ENCODE results near the gene CYS1. TPM values are rescaled to one million over a fixed set of nuclear protein-coding genes. Genes with fewer than 3 reads are reported as not detected.

CYS1 gene
- polyA plus RNA-seq, 1 donor from 2014 or later, result not detected

GRCh38 chr2:10071595-10071994 is 8.6 kb downstream of the CYS1 start:
- no peaks in the 10 kb centered on the region for H4K20me1 ChIP-seq (ENCODE audit: insufficient read depth)
- no peak overlapping the region for H3K4me3 ChIP-seq (ENCODE audit: low read length)
- no peak for TF ChIP-seq TAF1 (IDR thresholded peaks at IDR 0.05; ENCODE audit: low read depth)
- no peak for TF ChIP-seq EP300 (conservative IDR thresholded peaks at IDR 0.05; ENCODE audit: poor library complexity, severe bottlenecking)
- no peaks in the 10 kb centered on the region for H3F3A ChIP-seq (ENCODE audit: insufficient read depth, low read length, poor library complexity, severe bottlenecking)
- H3K9me3 ChIP-seq (ENCODE audit: low read length), result no peaks in the 10 kb centered on the region
- H3K36me3 ChIP-seq (ENCODE audit: insufficient read depth, low read length), result no peaks in the 10 kb centered on the region
- no peak overlapping the region for H3K9ac ChIP-seq (ENCODE audit: low read length)
- no peak overlapping the region for H2AFZ ChIP-seq (ENCODE audit: low read depth, low read length)
- no peak overlapping the region for H3K27ac ChIP-seq (ENCODE audit: low read length)
- peaks cover 7% of the 10 kb centered on the region for H3K27me3 ChIP-seq (ENCODE audit: insufficient read depth, low read depth, low read length)
- H3K9me2 ChIP-seq (ENCODE audit: insufficient read depth, low read length), result no peaks in the 10 kb centered on the region
- H3K79me2 ChIP-seq (replicated peaks; ENCODE audit: insufficient read depth, low read length), result no peaks in the 10 kb centered on the region
- H3K4me2 ChIP-seq (ENCODE audit: low read length), result no peak overlapping the region

- Histone ChIP-seq H3K9ac (ENCODE audit: low read length) (no peak overlapping the region), H3K4me3 (ENCODE audit: low read length) (no peak overlapping the region), H3K4me2 (ENCODE audit: low read length) (no peak overlapping the region), H2AFZ (ENCODE audit: low read depth, low read length) (no peak overlapping the region), H3K27me3 (ENCODE audit: insufficient read depth, low read depth, low read length) (peaks cover 3% of the 10 kb centered on the region), H3F3A (ENCODE audit: insufficient read depth, low read length, poor library complexity, severe bottlenecking) (no peaks in the 10 kb centered on the region), H3K79me2 (replicated peaks; ENCODE audit: insufficient read depth, low read length) (no peaks in the 10 kb centered on the region), H3K9me3 (ENCODE audit: low read length) (no peaks in the 10 kb centered on the region), H3K36me3 (ENCODE audit: insufficient read depth, low read length) (no peaks in the 10 kb centered on the region), H3K27ac (ENCODE audit: low read length) (no peak overlapping the region), H4K20me1 (ENCODE audit: insufficient read depth) (no peaks in the 10 kb centered on the region), H3K9me2 (ENCODE audit: insufficient read depth, low read length) (no peaks in the 10 kb centered on the region)
- TF ChIP-seq POLR2AphosphoS5 (IDR thresholded peaks at IDR 0.05) (no peak), RAD21 (conservative IDR thresholded peaks at IDR 0.05) (no peak), MXI1 (conservative IDR thresholded peaks at IDR 0.05; ENCODE audit: poor library complexity, severe bottlenecking) (no peak), REST (IDR thresholded peaks at IDR 0.05; ENCODE audit: borderline replicate concordance) (no peak), EP300 (conservative IDR thresholded peaks at IDR 0.05; ENCODE audit: poor library complexity, severe bottlenecking) (no peak), TAF1 (IDR thresholded peaks at IDR 0.05; ENCODE audit: low read depth) (no peak), SMC3 (conservative IDR thresholded peaks at IDR 0.05; ENCODE audit: poor library complexity) (no peak), EZH2 (IDR thresholded peaks at IDR 0.05; ENCODE audit: borderline replicate concordance, insufficient read depth, low read length, poor library complexity, severe bottlenecking) (no peak), CTCF (IDR thresholded peaks at IDR 0.05; ENCODE audit: poor library complexity, severe bottlenecking) (no peak)
These were observed 9.0 kb downstream of the CYS1 start for GRCh38 chr2:10071176-10071575.

GRCh38 chr2:10067881-10068280 is 12.3 kb downstream of the CYS1 start:
- no peaks in the 10 kb centered on the region for H3K9me2 ChIP-seq (ENCODE audit: insufficient read depth, low read length)
- no peaks in the 10 kb centered on the region for H4K20me1 ChIP-seq (ENCODE audit: insufficient read depth)
- no peaks in the 10 kb centered on the region for H3K36me3 ChIP-seq (ENCODE audit: insufficient read depth, low read length)
- no peak overlapping the region for H3K4me3 ChIP-seq (ENCODE audit: low read length)
- no peaks in the 10 kb centered on the region for H3K79me2 ChIP-seq (replicated peaks; ENCODE audit: insufficient read depth, low read length)
- no peaks in the 10 kb centered on the region for H3F3A ChIP-seq (ENCODE audit: insufficient read depth, low read length, poor library complexity, severe bottlenecking)
- no peak overlapping the region for H2AFZ ChIP-seq (ENCODE audit: low read depth, low read length)
- H3K9ac ChIP-seq (ENCODE audit: low read length), result no peak overlapping the region
- H3K4me2 ChIP-seq (ENCODE audit: low read length), result no peak overlapping the region
- TF ChIP-seq TAF1 (IDR thresholded peaks at IDR 0.05; ENCODE audit: low read depth) (no peak), EP300 (conservative IDR thresholded peaks at IDR 0.05; ENCODE audit: poor library complexity, severe bottlenecking) (no peak), SMC3 (conservative IDR thresholded peaks at IDR 0.05; ENCODE audit: poor library complexity) (no peak)
- no peaks in the 10 kb centered on the region for H3K9me3 ChIP-seq (ENCODE audit: low read length)
- no peak overlapping the region for H3K27ac ChIP-seq (ENCODE audit: low read length)
- H3K27me3 ChIP-seq (ENCODE audit: insufficient read depth, low read depth, low read length), result no peaks in the 10 kb centered on the region

Data from neural cell (in vitro differentiated cells).